K562 (cell line): Measurements from ENCODE around the gene GRIPAP1. TPM values are rescaled to one million over a fixed set of nuclear protein-coding genes. Genes with fewer than 3 reads are reported as not detected.
A peak's percentile ranks its signal among the peaks of the same experiment; 100 is the strongest.

Source experiments
- ATF3 ChIP-seq, 2 experiments: fragments of 450-650 bp in 1 of 2; sonication (generic) in 1 of 2; formaldehyde crosslinking in 1 of 2; IDR thresholded peaks in 1 of 2; conservative IDR thresholded peaks in 1 of 2; 2 replicates each; pipeline versions ENCODE4 v1.6.1 to v1.8.1; 2016 to 2023; ENCODE audit warnings: mild to moderate bottlenecking in 2 of 2, moderate library complexity in 2 of 2, inconsistent platforms in 1 of 2, missing genetic modification reagents in 1 of 2
- ATF7 ChIP-seq: fragments of 450-650 bp; IDR thresholded peaks from 2 replicates; pipeline ENCODE4 v1.7.1; 2014; ENCODE audit warnings: mild to moderate bottlenecking, moderate library complexity
- CREM ChIP-seq: IDR thresholded peaks from 2 replicates; pipeline ENCODE4 v1.6.1; 2014; ENCODE audit warnings: antibody characterized with exemption, low read depth
- CTBP1 ChIP-seq: fragments of 450-650 bp; IDR thresholded peaks from 2 replicates; pipeline ENCODE4 v1.6.1; 2016; ENCODE audit warnings: borderline replicate concordance
- CXXC5 ChIP-seq: fragments of 250-450 bp; sonication (Bioruptor Pico); IDR thresholded peaks from 2 replicates; pipeline ENCODE4 v1.8.0; 2022; ENCODE audit warnings: inconsistent platforms, mild to moderate bottlenecking, moderate library complexity
- E2F8 ChIP-seq: fragments of 450-650 bp; IDR thresholded peaks from 2 replicates; pipeline ENCODE4 v1.7.1; 2018; ENCODE audit warnings: mild to moderate bottlenecking, low read depth; ENCODE audit not compliant: partially characterized antibody
- FOSL1 ChIP-seq: fragments of 200-800 bp; sonication (Bioruptor generic); conservative IDR thresholded peaks from 2 replicates; pipeline ENCODE4 v1.6.1; 2016; ENCODE audit warnings: missing genetic modification characterization, missing compliant biosample characterization
- GTF2A2 ChIP-seq: IDR thresholded peaks from 2 replicates; pipeline ENCODE4 v1.6.1; 2016; ENCODE audit warnings: mild to moderate bottlenecking, missing genetic modification characterization, missing compliant biosample characterization
- HDAC3 ChIP-seq: fragments of 450-650 bp; IDR thresholded peaks from 2 replicates; pipeline ENCODE4 v1.6.1; 2018; ENCODE audit warnings: borderline replicate concordance, mild to moderate bottlenecking, moderate library complexity; ENCODE audit not compliant: partially characterized antibody
- HNRNPLL ChIP-seq: fragments of 200-400 bp; formaldehyde crosslinking; IDR thresholded peaks from 2 replicates; pipeline ENCODE4 v1.6.1; 2017; ENCODE audit warnings: low read length, low read depth, mild to moderate bottlenecking; ENCODE audit not compliant: poor library complexity, severe bottlenecking
- MIER1 ChIP-seq: fragments of 450-650 bp; IDR thresholded peaks from 2 replicates; pipeline ENCODE4 v1.6.1; 2016; ENCODE audit warnings: antibody characterized with exemption, mild to moderate bottlenecking, low read depth
- NELFE ChIP-seq: IDR thresholded peaks from 2 replicates; pipeline ENCODE4 v1.6.1; 2011; ENCODE audit warnings: mild to moderate bottlenecking; ENCODE audit not compliant: insufficient read depth, insufficient read length
- NRF1 ChIP-seq, 2 experiments: fragments of 450-650 bp; IDR thresholded peaks in 1 of 2; conservative IDR thresholded peaks in 1 of 2; 2 replicates each; pipeline ENCODE4 v1.6.1; 2014; ENCODE audit warnings: mild to moderate bottlenecking in 2 of 2
- POLR2G ChIP-seq: fragments of 200-400 bp; formaldehyde crosslinking; IDR thresholded peaks from 2 replicates; pipeline ENCODE4 v1.6.1; 2017; ENCODE audit warnings: low read depth, mild to moderate bottlenecking, antibody characterized with exemption, low read length, moderate library complexity
- RFX7 ChIP-seq: fragments of 250-450 bp; sonication (Bioruptor Pico); IDR thresholded peaks from 2 replicates; pipeline ENCODE4 v1.5.1; 2021; ENCODE audit warnings: mild to moderate bottlenecking
- SPI1 ChIP-seq: IDR thresholded peaks from 2 replicates; pipeline ENCODE4 v1.6.1; 2011; ENCODE audit warnings: low read depth, low read length, control low read depth, borderline replicate concordance
- TCF7 ChIP-seq: sonication (generic); IDR thresholded peaks from 2 replicates; pipeline ENCODE4 v1.6.1; 2016; ENCODE audit warnings: antibody characterized with exemption, borderline replicate concordance
- TFAP4 ChIP-seq: sonication (generic); formaldehyde crosslinking; IDR thresholded peaks from 2 replicates; pipeline ENCODE4 v1.8.0; 2022; ENCODE audit warnings: missing genetic modification reagents, mild to moderate bottlenecking, moderate library complexity, borderline replicate concordance
- XRCC3 ChIP-seq: fragments of 450-650 bp; IDR thresholded peaks from 2 replicates; pipeline ENCODE4 v1.6.1; 2017; ENCODE audit warnings: mild to moderate bottlenecking, moderate library complexity
- ZNF347 ChIP-seq: fragments of 450-650 bp; formaldehyde crosslinking; IDR thresholded peaks from 2 replicates; pipeline ENCODE4 v1.4.0; 2020; ENCODE audit warnings: low read depth, mild to moderate bottlenecking, moderate library complexity
- ZNF57 ChIP-seq: fragments of 450-650 bp; formaldehyde crosslinking; IDR thresholded peaks from 2 replicates; pipeline ENCODE4 v1.4.0; 2020; ENCODE audit warnings: mild to moderate bottlenecking, moderate library complexity
- ZNF589 ChIP-seq: fragments of 200-800 bp; sonication (Bioruptor generic); IDR thresholded peaks from 2 replicates; pipeline ENCODE4 v1.6.1; 2016; ENCODE audit warnings: low read depth, missing genetic modification characterization, missing compliant biosample characterization
- ZNF644 ChIP-seq: fragments of 200-800 bp; sonication (Bioruptor generic); IDR thresholded peaks from 2 replicates; pipeline ENCODE4 v1.6.1; 2016; ENCODE audit warnings: low read depth, missing genetic modification characterization, missing compliant biosample characterization
- ZNF699 ChIP-seq: fragments of 250-450 bp; sonication (Bioruptor Pico); IDR thresholded peaks from 2 replicates; pipeline ENCODE4 v1.8.0; 2021; ENCODE audit warnings: mild to moderate bottlenecking, moderate library complexity; ENCODE audit not compliant: insufficient replicate concordance
- polyA plus RNA-seq, 8 experiments: library from polyadenylated mRNA; depleted of rRNA in 4 of 8; stranded (reverse) in 5 of 8; unstranded in 3 of 8; fragments of >200 nt; fragmentation: Nextera tagmentation in 2 of 8; fragmentation: Illumina TruSeq in 1 of 8; extraction: Ambion mirVana in 2 of 8; extraction: Trizol in 1 of 8; gene quantifications; 2 replicates each; pipeline versions ENCODE4 v1.2.1 to v1.2.3, GENCODE V29; 2011 to 2014; ENCODE audit warnings: inconsistent platforms in 1 of 8, missing spikeins in 1 of 8
- total RNA-seq, 7 experiments: library from RNA; depleted of rRNA in 6 of 7; stranded (reverse); fragments of >200 nt in 6 of 7; fragmentation: Illumina TruSeq in 2 of 7; extraction: Trizol in 2 of 7; gene quantifications; 2 replicates each; pipeline versions ENCODE4 v1.2.1 to v1.2.3, GENCODE V29; 2011 to 2021; ENCODE audit warnings: low replicate concordance in 1 of 7

The GRIPAP1 gene
- total and polyA plus RNA-seq, 9 of the 15 experiments (the other 6 are each of a cell fraction or from before 2014, with no cell fraction given), result 4.1 to 41.6 (median 24.0) TPM

- TF ChIP-seq TFAP4 (CRISPR knock-in tag) (peak; percentile 53; the same call in 1 of the 2 replicates), CTBP1 (no peak), GTF2A2 (peak; percentile 68; the same call in 1 of the 2 replicates), RFX7 (no peak), SPI1 (0 out of 2 replicates have a peak, but pooled peaks have one; percentile 14), HNRNPLL (peak; percentile 58), NELFE (no peak), ZNF644 (tag) (no peak), ATF3 (IDR thresholded peaks at IDR 0.05) (peak; percentile 29; the same call in 1 of the 2 replicates), ATF3 (CRISPR knock-in tag; conservative IDR thresholded peaks at IDR 0.05) (no peak), NRF1 (conservative IDR thresholded peaks at IDR 0.05 in 1 of 2, IDR thresholded peaks at IDR 0.05 in 1 of 2) (peak; percentile 93 to 95), FOSL1 (tag) (0 out of 2 replicates have a peak, but pooled peaks have one; percentile 22), CREM (peak; percentile 63), ATF7 (peak; percentile 99), CXXC5 (CRISPR knock-in tag) (no peak; the same call in none of the 2 replicates), ZNF57 (CRISPR knock-in tag) (no peak), ZNF699 (CRISPR knock-in tag) (no peak), POLR2G (peak; percentile 83), E2F8 (peak; percentile 31), TCF7 (no peak), MIER1 (no peak), ZNF347 (no peak), ZNF589 (CRISPR knock-in tag) (no peak), HDAC3 (no peak), XRCC3 (no peak)
Measured at GRCh38 chrX:49002091-49002935, at the start of gene GRIPAP1 (continued).
